Measurements from ENCODE around the gene CCDC188.

The CCDC188 gene

DNA sequence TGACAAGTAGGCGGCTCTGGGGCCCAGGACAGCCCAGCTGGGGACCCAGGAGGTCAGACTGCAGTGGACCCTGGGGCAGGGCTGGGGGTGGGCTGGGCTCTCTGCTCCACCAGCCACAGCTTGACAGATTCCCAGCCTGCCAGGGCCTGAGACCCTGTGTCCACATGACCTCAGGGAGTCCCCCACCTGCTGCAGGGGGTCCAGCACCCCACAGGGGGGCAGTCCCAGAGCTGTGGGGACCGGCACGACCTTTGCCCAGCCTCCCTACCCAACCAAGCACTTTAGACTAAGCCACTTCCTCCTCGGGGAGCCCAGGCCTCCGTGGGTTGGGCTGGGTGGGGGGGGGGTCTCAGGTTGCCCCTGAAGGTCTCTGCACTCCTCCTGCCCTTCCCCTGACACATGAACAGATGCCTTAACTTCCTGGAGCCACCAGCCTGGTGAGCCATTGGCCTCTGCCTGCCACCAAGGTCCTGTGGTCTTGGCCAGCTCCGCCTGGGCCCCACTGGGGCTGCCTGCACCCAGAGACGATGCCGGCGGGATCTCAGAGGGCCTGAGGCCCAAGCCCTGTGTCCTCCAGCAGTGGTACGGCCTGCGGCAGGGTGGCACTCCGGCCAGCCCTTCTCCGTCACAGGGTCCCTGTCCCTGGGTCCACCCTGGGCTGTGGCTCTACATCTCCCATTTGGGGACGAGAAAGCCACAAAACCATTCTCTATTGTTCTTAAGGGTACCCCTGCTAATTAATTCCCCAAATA, 3.4 kb downstream of the CCDC188 start:
- no peak for DNase-seq

- no peak for DNase-seq
These were observed 4.1 kb downstream of the CCDC188 start for GRCh38 chr22:20146777-20147176.

DNA sequence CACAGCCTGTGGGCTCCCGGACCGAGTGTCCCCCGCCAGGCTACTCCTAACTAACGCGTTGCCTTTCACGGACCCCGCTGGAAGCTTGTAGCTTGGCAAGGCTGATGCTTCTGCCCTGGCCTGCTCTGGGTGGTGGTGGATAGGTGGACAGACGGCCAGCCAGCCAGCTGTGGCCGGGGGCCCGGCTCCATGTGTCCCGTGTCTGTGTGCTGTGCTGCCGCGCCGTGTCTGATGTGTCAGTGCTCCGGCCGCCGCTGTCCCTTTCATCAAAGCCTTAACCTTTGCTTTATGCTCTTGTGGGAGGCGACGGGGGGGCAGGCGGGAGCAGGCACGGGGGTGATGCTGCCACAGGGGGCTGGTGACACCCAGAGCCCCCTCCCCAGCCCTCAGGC, 5.0 kb downstream of the CCDC188 start:
- DNase-seq: no peak

DNA sequence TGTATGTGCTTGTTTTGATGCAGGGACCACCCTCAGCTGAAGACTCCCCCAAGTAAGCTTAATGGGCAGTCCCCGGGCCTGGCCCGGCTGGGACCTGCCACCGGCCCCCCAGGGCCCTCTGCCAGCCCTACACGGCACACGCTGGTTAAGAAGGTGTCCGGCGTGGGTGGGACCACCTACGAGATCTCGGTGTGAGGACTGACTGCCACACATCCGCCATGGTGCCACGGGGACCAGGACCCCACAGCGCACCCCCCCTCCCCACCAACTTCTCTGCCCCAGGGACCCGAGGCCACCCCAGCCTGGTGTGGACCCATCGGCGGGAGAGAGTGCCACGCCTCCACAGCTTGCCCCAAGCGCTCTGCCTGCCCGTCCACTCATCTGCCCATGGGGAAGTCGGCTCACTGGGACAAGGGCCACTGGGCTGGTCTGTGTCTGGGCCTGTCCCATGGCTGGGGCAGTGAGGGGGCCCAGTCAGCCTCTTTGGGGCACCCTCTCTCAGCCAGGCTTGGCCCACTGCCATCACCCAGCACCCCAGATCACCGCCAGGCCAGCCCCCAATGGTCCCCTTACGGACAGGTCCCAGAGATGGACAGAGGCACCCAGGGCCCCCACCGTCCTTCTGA, 5.5 kb downstream of the CCDC188 start:
- DNase-seq: no peak

DNA sequence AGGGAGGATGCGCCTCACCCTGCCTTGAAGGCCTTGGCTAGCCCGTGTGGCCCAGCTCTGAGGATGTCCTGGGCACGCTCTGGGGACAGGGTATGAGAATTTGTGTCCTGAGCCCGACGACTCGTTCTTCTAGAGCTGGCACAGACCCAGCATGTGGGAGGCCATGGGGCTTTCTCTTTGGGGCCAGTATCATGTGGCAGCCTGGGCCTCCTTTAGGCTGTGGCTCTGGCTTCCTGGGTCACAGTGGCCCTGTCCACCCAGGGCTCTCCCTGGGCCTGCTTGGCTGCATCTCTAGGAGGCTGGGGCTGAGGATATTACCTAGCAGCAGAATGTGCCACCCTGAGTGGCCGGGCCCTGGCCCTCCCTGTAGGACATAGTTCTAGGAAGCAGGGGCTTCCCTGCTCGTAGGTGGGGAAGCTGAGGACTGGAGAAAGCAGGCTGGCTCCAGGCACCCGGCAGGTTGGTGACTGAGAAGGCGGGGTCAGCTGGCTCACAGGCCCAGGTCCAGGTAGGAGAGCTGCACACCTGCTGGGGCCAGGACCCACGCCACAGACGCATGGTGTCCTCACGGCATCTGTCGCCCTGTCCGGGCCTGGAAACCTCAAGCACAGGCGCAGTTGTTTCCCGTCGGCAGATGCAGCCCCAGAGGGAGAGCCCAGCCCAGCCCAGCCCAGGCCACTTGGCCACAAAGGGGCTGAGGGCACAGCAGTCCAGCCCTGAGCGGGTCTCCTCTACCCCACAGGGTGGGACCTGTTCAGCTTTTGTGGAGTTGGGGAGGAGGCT, 6.8 kb downstream of the CCDC188 start:
- DNase-seq: no peak

- no peak for DNase-seq
These were observed 7.9 kb downstream of the CCDC188 start for GRCh38 chr22:20142711-20143621.

DNA sequence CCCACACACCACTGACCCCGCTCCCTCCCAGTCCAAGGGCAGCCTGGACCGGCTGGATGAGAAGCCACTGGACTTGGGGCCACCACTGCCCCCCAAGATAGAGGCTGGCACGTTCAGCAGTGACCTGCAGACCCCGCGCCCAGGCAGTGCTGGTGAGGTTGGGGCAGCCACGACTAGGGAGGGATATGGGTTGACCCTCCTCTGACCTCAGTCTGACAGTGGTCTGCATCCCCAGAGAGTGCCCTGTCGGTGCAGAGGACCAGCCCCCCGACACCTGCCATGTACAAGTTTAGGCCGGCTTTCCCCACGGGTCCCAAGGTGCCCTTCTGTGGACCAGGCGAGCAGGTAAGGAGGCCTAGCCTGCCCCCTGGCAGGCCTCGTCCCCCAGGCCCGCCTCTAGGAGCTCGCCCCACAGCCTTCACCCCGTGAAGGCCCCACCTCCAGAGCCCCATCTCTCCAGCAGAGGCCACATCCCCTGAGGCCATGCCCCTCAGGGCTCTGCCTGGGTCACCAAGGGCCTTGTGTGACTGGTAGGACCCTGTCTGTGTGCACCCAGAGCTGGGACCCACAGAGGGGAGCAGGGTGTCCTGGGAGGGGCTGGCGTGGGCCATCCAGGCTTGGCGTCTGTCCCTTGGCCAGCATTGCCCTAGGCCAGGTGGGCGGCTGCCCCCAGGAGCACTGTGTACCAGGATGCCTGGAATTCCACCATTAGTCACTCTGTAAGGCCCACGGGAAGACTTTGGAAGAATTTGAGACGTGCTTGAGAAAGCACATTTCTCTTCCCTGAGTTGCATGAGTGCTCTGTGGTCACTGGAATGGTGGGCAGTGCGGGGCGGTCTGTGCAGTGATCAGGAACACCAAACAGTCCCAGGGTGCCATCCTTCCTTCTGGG, 9.4 kb downstream of the CCDC188 start:
- no peak for DNase-seq

GRCh38 chr22:20140521-20140964, 10.3 kb downstream of the CCDC188 start:
- no peak for DNase-seq

DNA sequence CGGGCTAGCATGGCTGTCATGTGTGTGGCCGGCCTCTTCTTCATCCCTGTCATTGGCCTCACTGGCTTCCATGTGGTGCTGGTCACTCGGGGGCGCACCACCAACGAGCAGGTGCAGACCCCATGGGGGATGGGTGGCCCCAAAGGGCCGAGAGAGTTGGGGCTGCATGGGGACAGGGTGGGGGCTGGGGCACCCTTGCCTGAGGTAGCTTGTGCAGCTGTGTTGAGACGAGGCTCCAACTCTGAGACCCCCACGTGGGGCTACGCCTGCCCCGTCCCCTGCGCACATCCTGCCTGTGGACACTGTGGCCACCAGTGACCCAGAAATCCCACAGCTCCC, 10.8 kb downstream of the CCDC188 start:
- DNase-seq: no peak

GRCh38 chr22:20139391-20140106, 11.3 kb downstream of the CCDC188 start:
- no peak for DNase-seq

GRCh38 chr22:20138868-20139267, 12.0 kb downstream of the CCDC188 start:
- DNase-seq: no peak

DNA sequence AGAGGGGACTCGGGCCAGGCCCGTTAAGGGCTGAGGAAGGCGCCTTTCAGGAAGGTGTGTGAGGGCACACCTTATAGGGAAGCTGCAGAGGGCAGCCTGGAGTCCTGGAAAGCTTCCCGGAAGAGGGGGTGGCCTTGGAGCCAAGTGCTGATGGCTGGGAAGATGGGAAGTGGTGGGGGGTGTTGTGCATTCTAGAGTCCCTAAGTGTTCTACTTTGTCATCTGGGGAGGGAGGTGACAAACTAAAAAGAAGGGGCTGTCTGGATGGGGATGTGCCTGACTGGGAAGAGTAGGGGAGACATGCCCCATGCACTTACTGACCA, 12.5 kb downstream of the CCDC188 start:
- DNase-seq: no peak

GRCh38 chr22:20137671-20138416, 13.0 kb downstream of the CCDC188 start:
- no peak for DNase-seq

DNA sequence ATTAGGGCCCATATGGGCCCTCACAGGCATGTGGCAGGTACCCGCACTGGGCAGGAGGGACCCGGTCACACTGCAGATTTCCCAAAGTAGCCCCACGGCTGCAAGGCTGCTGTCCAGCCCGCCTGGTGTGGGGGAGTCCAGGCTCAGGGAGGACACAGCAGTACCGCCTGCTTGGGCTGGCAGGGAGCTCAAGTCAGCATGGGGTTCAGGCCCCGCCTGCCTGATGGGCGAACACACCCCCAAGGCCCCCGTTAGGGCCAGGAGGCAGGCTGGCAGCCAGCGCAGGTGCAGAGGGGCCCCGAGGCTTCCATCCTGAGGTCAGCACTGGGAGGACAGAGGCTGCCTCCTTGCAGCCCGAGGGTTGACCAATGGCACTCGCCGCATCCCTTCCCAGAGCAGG, 13.7 kb downstream of the CCDC188 start:
- no peak for DNase-seq

DNA sequence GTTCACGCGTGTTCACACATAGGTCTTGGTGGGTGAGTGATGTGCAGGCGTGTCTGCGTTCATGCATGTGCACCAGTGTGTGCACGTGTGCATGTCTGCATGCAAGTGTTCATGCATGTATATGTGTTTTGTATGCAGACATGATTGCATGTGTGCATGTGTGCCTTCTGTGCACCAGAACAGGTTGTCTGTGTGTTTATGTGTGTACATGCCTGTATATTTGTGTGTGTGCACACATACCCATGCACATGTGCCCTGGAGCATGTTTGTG, 14.3 kb downstream of the CCDC188 start:
- no peak for DNase-seq

- DNase-seq: no peak
These were observed 14.9 kb downstream of the CCDC188 start for GRCh38 chr22:20135806-20136602.

GRCh38 chr22:20135265-20135664, 15.6 kb downstream of the CCDC188 start:
- no peak for DNase-seq

GRCh38 chr22:20133930-20134549, 16.8 kb downstream of the CCDC188 start:
- no peak for DNase-seq

GRCh38 chr22:20132686-20133246, 18.1 kb downstream of the CCDC188 start:
- no peak for DNase-seq
